Activated CD8-positive, alpha-beta memory T cell treated with anti-CD3 and anti-CD28 coated beads for 24 hours (primary cell): ENCODE data around the gene POLR3G.

ENCODE experiments used
- DNase-seq: peaks from one replicate; pipeline ENCODE4 v3.0.0-alpha.2; 2020

Gene POLR3G

GRCh38 chr5:90553711-90554110, 79.0 kb downstream of the POLR3G start:
- DNase-seq, result no peak

- no peak for DNase-seq
Measured at GRCh38 chr5:90554358-90555006, 79.8 kb downstream of the POLR3G start.

- no peak for DNase-seq
Measured at GRCh38 chr5:90555666-90556065, 81.0 kb downstream of the POLR3G start.

- DNase-seq, result no peak
Measured at GRCh38 chr5:90557391-90557790, 82.7 kb downstream of the POLR3G start.

DNA sequence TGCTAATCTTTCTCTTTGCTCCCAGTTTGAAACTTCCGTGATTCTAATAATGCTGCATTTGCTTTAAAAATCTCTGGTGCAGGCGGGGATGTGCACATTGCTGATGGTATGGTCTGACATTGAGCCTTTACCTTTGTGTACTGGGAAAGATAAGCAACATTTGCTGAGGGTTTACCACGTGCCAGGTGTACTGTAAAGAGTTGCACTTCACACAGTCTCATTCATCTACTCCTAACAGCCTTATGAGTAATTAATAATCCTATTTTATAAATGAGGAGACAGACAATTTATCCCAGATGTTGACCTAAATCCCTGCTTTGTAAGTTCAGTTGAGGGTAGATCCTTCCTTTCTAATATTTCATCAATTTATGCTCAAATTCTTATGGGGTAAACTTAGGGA, 83.2 kb downstream of the POLR3G start:
- DNase-seq, result no peak

DNA sequence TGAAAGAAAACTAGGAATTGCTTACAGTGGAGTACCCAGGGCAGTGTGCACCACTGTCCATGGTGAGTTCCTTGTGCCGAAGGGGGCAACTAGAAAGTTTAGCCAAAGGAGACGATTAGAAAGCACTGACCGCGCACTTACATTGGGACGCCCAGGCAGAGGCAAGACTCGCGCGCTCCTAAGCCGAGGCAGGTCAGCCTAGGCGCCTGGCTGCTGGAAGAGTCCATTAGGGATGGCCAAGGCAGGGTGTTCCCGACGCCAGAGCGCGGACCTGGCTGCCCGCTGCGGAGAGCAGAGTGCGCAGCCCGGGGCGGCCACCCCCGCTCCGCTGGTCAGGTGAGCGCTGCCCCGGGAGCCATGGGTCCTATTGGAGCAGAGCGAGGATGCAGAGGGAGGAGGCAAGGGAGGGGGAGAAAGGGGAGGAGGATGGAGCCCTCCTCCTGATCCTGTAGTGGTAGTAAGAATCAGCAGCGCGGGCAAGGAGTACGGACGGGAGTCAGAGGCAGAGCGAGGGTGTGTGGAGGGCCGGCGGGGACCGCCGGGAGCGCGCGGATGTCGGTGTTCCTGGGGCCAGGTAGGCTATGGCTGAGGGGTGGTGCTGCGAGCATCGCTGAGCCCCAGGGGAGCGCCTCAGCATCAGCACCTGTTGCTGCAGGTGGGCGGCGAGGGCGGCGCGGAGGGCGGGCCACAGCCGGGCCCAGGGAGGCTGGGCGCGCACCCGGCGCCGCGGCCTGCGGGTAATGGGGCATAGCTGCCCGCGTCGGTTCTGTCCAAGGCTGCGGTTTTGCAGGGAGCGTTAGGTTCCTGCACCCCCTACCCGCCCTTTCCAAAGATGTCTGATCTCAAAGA, 83.9 kb downstream of the POLR3G start, which contains the start of gene ADGRV1:
Gene ADGRV1 (plus strand): TSS at position 454 of the 849 bp plus-strand sequence. CDS start 99 bp downstream, at position 553.
- DNase-seq, result no peak

DNA sequence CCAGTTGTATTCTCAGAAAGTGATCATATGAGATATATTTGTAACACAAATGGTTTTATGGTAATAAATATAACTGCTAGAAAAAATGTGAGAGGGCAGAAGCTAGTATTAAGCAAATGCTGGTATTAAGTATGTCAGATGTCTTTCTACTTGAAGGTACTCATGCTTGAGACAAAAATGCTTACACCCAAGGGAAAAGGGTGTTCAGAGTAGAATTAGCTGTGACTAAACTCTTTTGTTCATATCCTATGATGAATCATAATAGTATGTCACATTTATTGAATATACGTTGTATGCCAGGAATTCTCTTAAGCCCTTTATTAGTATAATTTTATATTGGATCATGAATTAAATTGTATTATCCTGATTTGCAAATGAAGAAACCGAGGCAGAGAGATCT, 86.1 kb downstream of the POLR3G start:
- DNase-seq, result no peak

DNA sequence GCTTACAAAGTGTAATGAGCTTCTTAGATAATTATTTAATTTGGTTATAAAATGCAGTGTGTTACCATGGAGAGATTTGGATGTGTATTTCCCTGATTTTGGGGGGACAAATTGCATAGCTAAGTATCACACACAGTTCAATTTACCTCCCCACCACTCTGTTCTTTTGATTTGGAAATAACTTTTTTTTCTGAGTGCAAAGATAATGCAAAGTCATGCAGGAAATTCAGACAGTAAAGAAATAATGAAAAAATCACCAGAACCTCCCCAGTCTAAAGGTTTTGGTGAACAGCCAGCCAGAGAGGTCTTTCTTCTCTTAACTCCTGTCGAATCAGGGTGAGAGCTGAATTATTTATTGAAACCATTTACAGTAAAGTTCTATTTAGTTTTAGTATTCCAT, 87.1 kb downstream of the POLR3G start:
- DNase-seq, result no peak

GRCh38 chr5:90562341-90562740, 87.7 kb downstream of the POLR3G start:
- no peak for DNase-seq

- DNase-seq, result no peak
Measured at GRCh38 chr5:90563108-90563507, 88.4 kb downstream of the POLR3G start.
